Measurements from ENCODE around the gene LARP1. TPM values are rescaled to one million over a fixed set of nuclear protein-coding genes. Genes with fewer than 3 reads are reported as not detected.

The LARP1 gene
- total and polyA plus RNA-seq, 9 of the 15 experiments (the other 6 are each of a cell fraction or from before 2014, with no cell fraction given): 22.6 to 300 (median 92.0) TPM

DNA sequence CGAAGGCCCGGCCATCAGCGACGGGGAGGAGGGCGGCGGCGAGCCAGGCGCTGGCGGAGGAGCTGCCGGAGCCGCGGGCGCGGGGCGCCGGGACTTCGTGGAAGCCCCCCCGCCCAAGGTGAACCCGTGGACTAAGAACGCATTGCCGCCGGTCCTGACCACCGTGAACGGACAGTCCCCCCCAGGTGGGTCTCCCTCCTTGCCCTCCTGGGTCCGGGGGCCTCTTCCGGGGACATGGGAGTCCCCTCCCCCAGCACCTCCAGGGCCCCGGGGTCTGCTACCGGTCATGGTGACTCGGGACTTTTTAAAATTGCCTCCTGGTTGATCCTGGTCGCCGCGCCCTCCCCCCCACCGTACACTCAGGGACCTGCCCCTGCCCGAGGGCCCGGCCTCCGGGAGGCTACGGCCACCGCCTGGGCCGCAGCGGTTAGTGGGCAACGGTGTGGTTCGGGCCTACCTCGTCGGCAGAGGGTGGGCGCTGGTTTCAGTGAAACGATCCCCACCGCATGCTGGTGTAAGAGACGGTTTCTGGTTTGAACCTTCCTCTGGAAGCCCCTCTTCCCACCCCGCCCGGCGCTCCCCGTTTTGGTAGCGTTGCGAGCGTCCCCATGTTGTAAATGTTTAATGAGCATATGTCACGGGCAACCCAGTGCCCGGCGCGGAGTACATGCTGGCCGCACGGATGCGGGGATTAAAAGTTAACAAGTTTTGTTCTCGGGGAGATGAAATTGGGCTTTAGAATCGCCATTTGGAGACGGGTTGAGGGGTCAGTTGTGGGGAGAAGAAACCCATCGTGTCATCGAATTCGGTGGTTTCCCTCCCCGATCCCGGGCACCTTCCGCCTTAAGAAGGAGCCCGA is 1.1 kb downstream of the LARP1 start (continued):
- no peak for TF ChIP-seq POLR2H (tag; IDR thresholded peaks at IDR 0.05; ENCODE audit: low read depth)
- TF ChIP-seq ZBTB8A (IDR thresholded peaks at IDR 0.05; ENCODE audit: partially characterized antibody): no peak
- TF ChIP-seq, protein P1, sequence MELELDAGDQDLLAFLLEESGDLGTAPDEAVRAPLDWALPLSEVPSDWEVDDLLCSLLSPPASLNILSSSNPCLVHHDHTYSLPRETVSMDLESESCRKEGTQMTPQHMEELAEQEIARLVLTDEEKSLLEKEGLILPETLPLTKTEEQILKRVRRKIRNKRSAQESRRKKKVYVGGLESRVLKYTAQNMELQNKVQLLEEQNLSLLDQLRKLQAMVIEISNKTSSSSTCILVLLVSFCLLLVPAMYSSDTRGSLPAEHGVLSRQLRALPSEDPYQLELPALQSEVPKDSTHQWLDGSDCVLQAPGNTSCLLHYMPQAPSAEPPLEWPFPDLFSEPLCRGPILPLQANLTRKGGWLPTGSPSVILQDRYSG (tag; conservative IDR thresholded peaks at IDR 0.05; ENCODE audit: low read depth): no peak
- 0 out of 2 replicates have a peak, but pooled peaks have one; percentile 26 for TF ChIP-seq RBM14 (IDR thresholded peaks at IDR 0.05; ENCODE audit: borderline replicate concordance, insufficient read depth, low read depth, low read length)
- no peak for TF ChIP-seq SMARCE1 (IDR thresholded peaks at IDR 0.05)
- TF ChIP-seq RBM15 (IDR thresholded peaks at IDR 0.05; ENCODE audit: insufficient read depth, low read length): no peak
- 0 out of 2 replicates have a peak, but pooled peaks have one; percentile 47 for TF ChIP-seq NFRKB (IDR thresholded peaks at IDR 0.05; ENCODE audit: low read depth)
- no peak for TF ChIP-seq ESRRB (CRISPR knock-in tag; IDR thresholded peaks at IDR 0.05; ENCODE audit: borderline replicate concordance)
- no peak for TF ChIP-seq BACH1 (tag; IDR thresholded peaks at IDR 0.05)
- peak; percentile 50; the same call in 1 of the 2 replicates for TF ChIP-seq MAFG (tag; conservative IDR thresholded peaks at IDR 0.05)
- TF ChIP-seq ELF2 (CRISPR knock-in tag; IDR thresholded peaks at IDR 0.05): no peak
- TF ChIP-seq TCFL5 (CRISPR knock-in tag; conservative IDR thresholded peaks at IDR 0.05): no peak
- no peak; the same call in 1 of the 2 replicates for TF ChIP-seq PHF8 (IDR thresholded peaks at IDR 0.05; ENCODE audit: borderline replicate concordance, low read length)
- peak; percentile 19 for TF ChIP-seq TAF1 (IDR thresholded peaks at IDR 0.05; ENCODE audit: control insufficient read depth, extremely low read depth, insufficient read depth, low read length, severe bottlenecking)
- TF ChIP-seq FOS (IDR thresholded peaks at IDR 0.05; ENCODE audit: extremely low read depth, insufficient read length): no peak
- peak; percentile 76 for TF ChIP-seq ZNF263 (CRISPR knock-in tag; IDR thresholded peaks at IDR 0.05; ENCODE audit: borderline replicate concordance)
- TF ChIP-seq SIRT6 (IDR thresholded peaks at IDR 0.05; ENCODE audit: low read depth, low read length): no peak
- TF ChIP-seq ZNF140 (CRISPR knock-in tag; IDR thresholded peaks at IDR 0.05): no peak
- TF ChIP-seq ZNF695 (CRISPR knock-in tag; IDR thresholded peaks at IDR 0.05): no peak; the same call in 1 of the 2 replicates
- TF ChIP-seq RAD21 (CRISPR knock-in tag; conservative IDR thresholded peaks at IDR 0.05 in 1 of 2, IDR thresholded peaks at IDR 0.05 in 1 of 2): no peak
- TF ChIP-seq HNRNPK (IDR thresholded peaks at IDR 0.05; ENCODE audit: low read depth, low read length, poor library complexity, severe bottlenecking): no peak
- TF ChIP-seq, protein P2, sequence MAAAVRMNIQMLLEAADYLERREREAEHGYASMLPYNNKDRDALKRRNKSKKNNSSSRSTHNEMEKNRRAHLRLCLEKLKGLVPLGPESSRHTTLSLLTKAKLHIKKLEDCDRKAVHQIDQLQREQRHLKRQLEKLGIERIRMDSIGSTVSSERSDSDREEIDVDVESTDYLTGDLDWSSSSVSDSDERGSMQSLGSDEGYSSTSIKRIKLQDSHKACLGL (CRISPR knock-in tag; IDR thresholded peaks at IDR 0.05; ENCODE audit: borderline replicate concordance, poor library complexity, severe bottlenecking): no peak
- TF ChIP-seq BDP1 (IDR thresholded peaks at IDR 0.05; ENCODE audit: insufficient read depth, insufficient read length): no peak
- no peak for TF ChIP-seq ZFP36 (IDR thresholded peaks at IDR 0.05; ENCODE audit: low read depth, low read length, partially characterized antibody)
- TF ChIP-seq KLF6 (CRISPR knock-in tag; IDR thresholded peaks at IDR 0.05; ENCODE audit: borderline replicate concordance): no peak
- no peak for TF ChIP-seq BHLHE40 (IDR thresholded peaks at IDR 0.05; ENCODE audit: low read length)
- no peak for TF ChIP-seq TEAD4 (IDR thresholded peaks at IDR 0.05; ENCODE audit: low read length)
- TF ChIP-seq TEAD4 (CRISPR knock-in tag; IDR thresholded peaks at IDR 0.05; ENCODE audit: borderline replicate concordance): no peak
